HG03159 (cell line): ENCODE results near the gene MRRF.
"Not testable (repeated sequence)": the region's sequence is repeated elsewhere in the genome, so short reads cannot be mapped to it uniquely, and the experiment has no call there.

ENCODE experiments used
- ATAC-seq: cut with Tn5 transposase; IDR thresholded peaks from one replicate; pipeline ENCODE4 v1.9.1; 2021; ENCODE audit warnings: mild to moderate bottlenecking, moderate library complexity; ENCODE audit not compliant: unreplicated experiment

The MRRF gene

DNA sequence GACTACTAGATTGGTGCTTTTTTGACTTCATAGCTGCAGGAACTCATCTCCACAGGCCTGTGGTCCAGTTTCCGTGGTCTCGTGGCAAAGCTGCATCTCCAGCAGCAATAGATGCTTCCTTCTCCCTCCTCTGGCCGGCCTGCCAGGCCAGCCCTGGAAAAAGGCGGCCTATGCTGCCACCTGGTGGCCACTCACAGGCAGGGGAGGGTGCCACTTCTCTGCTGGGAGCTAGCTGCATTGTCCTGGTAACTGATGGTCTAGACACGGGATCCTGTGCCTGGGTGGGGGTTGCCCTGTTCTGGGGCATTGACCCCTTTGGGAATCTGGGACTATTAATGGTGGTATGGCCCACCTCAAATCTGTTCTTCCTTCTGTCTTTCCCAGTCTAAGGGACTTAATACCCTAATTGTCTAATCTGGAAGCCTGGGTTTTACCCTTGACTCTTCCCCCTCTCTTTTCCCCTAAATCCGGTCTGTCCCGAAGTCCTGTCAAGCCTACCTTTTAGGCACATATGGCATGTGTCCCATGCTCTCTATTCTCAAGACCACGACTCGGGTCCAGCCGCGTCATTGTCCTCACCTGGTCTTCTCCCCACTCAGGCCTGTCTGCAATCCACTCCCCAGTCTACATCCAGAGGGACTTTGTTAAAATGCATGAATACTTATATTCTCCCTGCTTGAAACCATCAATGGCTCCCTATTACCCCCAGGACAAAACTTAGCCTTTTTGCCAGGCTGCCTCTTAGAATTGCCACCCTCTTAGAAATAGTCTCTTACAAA lies 86.1 kb downstream of the MRRF start:
- ATAC-seq, result peak; percentile 78

DNA sequence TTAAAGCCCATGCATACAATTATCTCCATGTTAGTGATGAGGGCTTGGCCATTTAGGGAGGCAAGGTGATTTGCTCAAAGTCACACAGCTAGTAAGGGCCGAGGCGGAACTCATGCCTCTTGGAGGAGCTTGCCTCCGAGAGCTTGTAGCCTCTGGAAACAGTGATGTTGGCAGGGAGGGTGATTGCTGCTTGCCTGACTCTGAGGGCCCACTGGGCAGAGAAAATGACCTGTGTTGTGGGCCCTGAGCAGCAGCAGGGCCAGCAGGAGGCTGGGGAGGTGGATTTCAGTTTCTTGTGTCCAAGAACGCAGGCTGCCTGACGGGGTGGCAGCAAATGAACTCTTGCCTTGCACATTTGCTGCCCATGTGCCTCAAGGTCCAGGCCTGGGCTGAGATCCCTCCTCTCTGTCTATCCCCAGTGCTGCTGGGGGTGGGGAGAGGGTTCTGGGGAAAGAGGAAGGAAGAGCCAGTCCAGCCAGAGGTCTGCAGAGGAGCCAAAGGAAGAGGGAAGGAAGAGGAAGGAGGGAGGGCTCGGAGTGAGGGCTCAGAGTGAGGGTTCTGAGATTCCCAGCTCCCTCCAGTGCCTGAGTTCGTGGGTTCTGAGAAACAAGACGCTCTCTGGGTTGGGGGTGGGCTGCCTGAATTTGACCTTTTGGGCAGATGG lies 90.0 kb downstream of the MRRF start:
- ATAC-seq, result no peak

DNA sequence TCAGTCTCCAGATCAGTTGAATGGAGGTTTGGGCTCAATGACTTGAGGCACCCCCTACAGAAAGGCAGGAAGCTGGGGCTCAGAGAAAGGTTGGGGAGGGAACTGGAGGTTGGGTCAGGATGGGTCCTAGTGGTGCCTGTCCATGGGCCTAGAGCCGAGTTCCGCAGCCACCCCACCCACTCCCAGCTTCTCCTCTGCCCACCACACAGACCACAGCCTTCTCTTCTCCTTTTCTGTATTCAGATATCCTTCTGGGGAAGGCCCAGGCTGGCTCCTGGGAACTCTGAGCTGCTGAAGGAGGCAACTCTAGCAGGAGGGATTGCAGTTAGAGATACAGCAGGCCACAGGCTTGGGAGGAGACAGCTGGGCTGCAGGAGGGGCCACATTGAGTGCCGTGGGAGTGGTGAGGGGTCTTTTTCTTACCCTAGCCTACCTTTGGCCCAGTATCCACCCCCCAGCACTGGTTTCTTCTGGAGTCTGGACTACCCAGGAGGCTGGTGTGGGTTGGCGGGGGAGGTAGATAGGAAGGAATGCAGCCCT lies 90.7 kb downstream of the MRRF start:
- no peak for ATAC-seq

DNA sequence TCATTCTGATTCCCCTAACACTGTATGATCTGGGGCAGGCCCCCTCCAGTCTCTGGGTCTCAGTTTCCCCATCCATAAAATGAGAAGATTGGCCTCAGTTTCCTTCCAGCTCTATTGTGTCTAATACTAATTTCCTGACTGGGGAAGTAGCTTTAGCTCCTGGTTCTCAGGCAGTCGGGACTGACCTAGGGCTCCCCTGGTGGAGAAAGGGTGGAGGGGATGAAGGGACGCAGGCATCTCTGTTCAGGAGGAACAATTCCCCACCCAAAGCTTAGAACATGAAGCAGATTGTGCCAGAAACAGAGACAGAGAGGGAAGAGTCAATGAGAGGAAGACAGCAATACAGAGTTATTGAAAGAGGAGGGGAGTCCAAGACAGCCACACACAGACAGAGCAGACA lies 91.9 kb downstream of the MRRF start:
- ATAC-seq, result no peak

DNA sequence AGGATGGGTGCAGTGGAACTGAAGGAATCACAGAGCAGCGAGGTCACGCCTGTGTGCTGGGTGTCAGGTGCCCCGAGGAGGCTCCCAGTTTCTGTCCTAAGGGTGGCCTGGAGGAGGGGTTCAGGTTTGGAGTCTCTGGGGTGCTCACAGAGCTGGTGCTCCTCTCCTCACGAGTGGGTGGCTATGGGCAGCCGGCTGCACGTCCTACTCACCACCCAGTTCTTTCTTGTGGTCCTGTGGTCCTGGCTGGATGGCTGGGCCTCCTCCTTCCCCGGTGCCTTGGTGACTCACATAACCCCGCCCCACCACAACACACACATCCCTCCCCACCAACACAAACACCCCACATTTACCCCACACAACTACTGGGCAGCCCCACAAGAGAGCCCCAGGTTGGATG lies 96.2 kb downstream of the MRRF start:
- no peak for ATAC-seq

DNA sequence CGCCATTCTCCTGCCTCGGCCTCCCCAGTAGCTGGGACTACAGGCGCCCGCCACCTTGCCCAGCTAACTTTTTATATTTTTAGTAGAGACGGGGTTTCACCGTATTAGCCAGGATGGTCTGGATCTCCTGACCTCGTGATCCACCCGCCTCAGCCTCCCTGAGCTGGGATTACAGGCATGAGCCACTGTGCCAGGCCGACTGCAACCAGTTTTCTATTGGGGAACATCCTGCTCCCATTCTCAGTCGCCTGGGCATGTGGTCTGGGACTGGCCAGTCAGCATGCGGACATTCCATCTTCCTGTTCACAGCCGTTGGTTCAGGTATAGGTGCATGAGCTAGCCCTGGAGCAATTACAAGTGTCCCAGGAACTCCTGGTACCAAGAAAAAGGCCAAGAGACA lies 98.4 kb downstream of the MRRF start:
- ATAC-seq, result not testable (repeated sequence)

DNA sequence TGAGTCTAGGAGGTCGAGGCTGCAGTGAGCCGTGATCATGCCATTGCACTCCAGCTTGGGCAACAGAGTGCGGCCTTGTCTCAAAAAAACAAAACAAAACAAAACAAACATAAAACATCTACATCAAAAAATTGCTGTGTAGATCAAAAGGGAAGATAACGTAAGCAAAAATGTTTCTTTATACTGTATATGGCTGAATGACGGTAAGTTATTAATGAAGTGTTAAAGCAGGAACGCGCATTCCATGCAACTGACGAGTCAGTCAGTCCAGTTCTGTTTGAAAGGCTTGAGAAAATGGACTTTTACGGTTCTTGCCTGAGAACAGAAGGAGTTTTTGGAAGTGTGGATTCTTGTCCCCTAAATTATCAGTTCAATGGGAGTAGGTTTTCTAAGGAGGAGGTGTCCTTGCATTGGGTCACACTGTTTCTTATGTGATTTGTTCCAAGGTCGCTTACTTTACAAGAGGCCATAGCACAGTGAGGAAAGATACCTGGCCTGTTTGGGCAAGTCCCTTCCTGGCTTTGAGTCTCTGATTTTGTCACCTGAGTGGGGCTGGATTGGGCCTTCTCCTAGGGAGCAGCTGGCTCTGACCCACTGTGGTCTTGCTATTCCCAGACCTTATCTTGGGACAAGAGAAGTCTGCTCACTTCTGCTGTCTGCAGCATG lies 99.6 kb downstream of the MRRF start:
- ATAC-seq, result no peak

DNA sequence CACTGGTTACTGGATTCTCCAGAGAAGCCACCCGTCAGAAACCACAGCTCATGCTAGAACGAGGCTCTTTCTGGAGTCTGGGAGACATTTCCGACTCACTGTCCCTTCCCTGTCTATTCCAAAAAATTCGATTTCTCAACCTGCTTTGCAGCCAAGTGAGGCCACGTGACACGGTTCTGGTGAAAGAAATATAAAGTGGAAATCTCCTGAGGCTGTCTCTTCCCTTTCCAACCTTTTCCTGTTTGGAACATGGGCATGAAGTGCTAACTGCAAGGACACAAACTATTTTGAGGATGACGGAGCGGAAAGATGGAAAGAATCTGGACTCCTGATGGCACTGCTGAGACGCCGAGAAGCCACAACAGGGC lies 100.1 kb downstream of the MRRF start:
- no peak for ATAC-seq

DNA sequence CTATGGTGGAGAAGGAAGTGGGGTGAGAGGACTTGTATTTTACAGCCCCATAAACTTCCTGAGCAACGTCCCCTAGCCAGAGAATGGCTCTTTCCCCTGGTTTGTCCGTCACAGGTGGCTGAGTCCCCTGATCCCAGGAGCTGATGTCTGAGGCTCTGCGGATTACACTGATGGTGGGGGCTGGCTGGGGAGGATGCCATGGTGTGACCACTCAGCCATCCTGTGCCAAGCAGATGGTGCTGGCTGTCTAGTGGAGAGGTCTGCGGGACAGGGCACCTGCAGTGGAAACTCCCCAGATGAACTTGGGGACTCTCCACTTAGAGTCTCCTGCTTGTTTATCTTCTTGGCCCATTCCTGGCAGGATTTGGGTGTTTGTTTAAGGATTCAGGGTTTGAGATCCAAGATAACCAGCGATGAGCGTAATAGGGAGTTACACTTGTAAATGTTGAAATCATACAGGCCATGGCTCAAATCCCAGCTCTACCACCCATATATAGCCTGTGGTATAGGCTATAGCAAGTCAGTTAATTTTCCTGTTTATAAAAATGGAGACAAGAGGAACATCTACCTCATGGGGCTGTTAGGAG lies 101.5 kb downstream of the MRRF start:
- no peak for ATAC-seq

DNA sequence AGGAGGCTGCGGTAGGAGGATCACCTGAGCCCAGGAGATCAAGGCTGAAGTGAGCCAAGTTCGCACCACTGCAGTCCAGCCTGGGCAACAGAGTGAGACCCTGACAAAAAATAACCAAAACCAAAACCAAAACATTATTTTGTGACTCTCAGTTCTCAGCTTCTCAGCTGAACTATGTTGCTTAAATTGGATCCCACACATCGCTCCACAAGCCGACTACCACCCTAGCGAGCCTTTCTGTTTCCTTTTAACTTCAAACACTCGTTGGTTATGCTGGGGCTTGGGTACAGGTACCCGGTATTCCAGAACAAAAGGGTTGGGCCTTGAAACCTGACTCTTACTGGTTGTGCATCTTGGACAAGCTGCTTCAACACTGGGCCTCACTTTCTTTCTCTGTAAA lies 102.4 kb downstream of the MRRF start:
- no peak for ATAC-seq

DNA sequence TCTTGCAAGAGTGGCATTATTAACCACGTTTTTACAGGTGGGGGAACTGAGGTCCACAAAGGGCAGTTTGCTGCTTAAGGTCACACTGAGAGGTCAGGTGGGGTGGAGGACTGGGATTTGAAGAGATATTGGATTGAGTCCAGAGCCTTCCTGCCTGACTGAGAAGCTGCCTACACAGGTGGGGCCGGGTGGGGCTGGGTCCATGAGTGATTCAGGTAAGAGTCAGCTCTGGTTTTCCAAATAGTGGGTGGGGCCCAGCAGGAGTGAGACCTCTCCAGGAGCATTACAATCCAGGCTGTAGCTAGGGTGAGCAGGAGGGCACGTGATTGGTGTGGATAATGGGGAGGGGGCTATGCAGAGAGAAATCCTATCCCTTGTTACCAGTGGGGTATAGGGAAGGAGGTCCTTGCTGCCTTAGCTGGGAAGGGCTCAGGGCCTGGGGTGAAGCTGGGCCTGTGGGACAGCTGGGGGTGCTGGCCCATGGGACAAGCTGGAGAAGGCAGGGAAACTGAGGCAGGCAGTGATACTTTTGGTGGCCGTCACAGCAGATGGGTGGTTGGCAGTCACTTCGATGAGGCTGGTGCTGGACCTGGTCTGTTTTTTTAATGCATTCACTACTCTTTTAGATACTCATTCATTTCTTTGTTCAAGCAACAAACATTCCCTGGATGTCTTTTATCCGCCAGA lies 103.2 kb downstream of the MRRF start:
- no peak for ATAC-seq

DNA sequence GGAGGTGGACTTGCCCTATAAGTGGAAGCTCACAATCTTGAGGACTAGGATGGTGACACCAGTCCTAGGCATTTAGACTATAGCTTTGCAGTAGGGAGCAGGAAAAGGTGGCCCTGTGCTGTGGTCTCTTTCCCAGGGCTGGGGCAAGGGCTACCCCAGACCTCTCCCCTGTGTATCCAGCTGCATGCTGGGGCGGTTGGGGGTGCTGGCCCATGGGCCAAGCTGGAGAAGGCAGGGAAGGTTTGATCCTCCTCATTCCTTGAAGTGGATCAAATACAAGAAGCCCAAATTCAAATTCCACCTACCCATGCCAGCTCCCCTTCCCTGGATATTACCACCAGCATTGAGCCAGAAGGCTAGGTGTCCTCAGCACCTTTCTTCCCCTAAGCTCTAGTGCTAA lies 104.0 kb downstream of the MRRF start:
- ATAC-seq, result no peak

DNA sequence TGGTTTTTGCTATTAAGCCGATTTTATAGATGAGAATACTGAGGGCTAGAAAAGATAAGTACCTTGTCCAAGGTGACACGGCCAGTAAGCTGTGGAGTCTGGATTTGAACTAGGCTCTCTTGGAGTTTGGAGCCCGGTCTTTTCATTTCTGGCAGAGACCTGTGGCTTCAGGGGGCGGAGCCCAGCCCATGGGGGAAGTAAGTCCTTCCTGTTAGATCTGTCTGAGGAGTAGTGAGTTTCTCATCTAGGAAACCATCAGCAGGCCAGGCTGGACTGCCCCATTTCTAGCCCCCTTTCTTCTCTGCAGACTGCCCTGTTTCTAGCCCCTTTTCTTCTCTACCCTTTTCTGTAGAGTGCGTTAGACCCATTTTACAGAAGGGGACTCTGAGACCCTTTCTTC lies 105.6 kb downstream of the MRRF start:
- peak; percentile 39 for ATAC-seq

DNA sequence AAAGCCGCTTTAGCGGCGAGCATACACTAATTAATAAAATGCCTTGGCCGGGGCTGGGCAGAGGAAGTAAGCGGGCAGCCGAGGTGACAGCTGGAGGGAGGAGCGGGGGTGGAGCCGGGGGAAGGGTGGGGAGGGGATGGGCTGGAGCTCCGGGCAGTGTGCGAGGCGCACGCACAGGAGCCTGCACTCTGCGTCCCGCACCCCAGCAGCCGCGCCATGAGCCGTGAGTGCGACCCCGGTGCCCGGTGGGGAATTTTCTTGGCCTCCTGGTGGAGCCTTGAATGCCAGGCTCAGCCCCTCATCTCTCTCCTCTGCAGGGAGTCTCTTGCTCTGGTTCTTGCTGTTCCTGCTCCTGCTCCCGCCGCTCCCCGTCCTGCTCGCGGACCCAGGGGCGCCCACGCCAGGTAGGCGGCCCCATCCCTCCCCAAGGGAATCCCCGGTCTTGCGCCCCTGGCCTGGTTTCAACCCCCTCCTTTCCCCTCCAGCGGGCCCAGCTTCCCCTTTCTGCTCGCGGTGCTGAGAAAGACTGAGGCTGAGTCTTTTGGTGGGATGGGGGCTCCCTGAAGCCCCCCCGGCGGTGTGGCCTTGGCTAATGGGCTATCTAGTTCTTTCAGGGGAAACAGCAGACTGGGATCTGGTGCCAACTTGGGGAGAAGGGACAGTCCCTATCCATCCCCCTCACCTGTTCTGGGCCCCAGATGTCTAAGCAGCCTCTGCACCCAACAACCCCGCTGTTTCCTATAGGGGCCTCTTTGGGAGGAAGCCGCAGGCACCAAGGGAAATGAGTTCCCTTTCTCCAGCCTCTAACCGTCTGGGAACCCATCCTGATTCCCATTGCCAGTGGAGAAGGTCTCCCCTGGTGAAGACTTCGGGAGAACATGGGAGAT lies 106.4 kb downstream of the MRRF start, which contains the start of gene PTGS1:
TSS of gene PTGS1 (plus strand) at position 156 of the 887 bp plus-strand sequence. CDS start at position 217, 61 bp downstream.
- peak; percentile 46 for ATAC-seq

DNA sequence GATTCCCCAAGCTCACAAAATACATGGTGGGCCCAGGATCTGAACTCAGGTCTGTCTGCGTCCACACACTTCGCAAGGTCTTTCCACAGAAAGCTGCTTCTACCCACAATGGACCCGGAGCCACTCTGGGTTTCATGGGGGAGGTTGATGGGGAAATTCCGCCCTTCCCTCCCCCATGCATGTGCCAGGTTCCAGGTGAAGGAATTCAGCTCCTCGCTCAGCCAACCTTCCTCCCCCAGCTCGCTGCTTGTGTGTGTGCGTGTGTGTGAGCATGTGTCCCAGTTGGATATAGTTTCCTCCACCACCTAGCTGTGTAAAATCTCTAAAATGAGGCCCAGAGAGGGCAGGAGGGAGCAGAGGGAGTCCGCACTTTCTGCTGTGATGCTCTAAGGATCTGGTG lies 107.2 kb downstream of the MRRF start:
- ATAC-seq, result no peak

DNA sequence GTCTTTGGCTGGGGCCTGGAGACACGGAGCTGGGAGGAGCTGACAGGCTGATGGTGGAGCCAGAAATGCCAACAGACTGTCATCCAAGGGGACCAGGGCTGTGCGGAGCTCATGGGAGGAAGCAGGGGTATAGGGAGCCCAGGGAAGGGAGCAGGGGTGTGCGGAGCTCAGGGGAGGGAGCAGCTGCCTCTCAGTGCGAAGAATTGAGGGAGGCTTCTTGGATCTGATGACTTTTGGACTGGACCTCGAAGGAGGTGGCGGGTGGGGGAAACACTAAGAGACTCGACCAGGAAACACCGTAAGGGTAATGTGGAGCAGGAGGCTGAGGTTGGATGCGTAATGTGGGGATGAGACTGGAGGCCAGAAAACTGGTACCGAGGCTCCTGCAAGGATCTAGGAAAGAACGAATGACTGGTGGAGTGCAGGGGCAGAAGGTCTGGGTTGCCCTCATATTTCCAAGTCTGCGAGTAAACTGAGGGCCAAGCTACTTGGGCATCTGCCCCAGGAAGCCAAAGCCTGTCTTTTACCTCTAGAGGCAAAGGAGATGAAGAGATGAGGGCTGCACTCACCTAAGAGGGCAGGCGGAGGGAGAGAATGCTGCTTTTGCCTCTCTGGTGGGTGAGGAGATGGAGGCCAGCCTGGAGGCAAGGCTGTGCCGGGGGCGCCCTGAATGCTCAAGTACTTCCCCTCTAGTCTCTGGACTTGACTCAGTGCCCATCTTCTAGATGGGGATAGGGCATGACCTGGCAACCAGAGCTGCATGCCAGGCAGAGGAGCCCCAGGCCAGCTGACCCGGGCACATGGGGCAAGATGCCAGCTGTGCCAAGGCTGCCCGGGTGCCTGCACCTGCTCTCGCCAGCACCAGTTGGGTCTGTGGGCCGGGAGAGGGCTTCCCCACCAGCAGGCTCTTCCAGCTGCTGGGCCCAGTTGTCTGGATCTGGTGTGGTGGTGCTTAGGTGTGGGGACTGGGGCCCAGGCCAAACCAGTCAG lies 108.5 kb downstream of the MRRF start:
- no peak for ATAC-seq

DNA sequence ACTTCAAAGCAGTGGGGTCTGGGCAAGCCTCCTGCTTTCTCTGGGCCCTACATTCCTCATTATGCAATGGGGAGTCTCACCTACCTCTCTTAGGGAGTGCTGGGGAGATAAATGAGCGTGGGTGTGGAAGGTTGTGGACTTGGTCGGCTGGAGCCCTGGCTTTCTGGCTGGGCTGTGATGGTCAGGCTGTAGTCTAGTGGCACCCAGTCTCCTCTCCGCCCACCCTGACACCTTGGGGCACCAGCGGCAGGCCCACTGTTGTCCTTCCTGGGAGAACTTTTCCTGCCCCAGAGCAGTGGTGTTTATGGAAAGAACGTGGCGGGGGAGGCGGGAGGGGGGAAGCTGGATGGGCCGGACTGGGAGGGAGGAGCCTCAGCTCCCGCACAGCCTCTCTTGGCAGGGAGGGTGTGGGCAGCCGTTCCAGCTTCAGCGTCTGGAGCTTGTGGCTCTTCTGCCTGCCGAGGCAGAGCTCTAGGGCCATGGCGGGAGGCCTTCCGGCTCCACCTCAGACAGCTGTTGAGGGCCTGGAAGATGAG lies 110.3 kb downstream of the MRRF start:
- ATAC-seq, result no peak

DNA sequence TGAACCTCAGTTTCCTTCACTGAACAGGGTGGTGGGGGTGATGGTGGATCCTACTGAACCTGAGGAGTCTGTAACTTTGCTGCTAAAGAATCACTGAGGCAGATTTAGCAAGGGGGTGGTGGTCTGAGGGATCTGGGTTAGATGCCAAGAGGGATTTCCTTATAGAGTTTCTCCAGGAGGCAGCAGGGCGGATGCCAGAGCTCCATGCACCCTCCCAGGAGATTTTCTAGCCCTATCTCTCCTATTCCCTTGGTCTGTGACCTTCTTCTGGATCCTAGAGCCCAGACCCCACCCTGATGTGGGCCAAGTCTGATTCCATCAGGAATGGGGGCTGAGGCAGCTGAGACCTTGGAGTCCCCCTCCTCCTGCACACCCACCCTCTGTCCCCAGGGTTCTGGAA lies 112.1 kb downstream of the MRRF start:
- no peak for ATAC-seq
